DMS153 treated with DMSO at 0.1 percent for 48 hours (cell line): ENCODE data around the gene GJA5.
"Not testable (repeated sequence)": the region's sequence is repeated elsewhere in the genome, so short reads cannot be mapped to it uniquely, and the experiment has no call there.

Experiments
- DNase-seq: peaks from one replicate; lab custom pipeline; 2025; ENCODE audit not compliant: unreplicated experiment; lab: John Stamatoyannopoulos, UW

The GJA5 gene

DNA sequence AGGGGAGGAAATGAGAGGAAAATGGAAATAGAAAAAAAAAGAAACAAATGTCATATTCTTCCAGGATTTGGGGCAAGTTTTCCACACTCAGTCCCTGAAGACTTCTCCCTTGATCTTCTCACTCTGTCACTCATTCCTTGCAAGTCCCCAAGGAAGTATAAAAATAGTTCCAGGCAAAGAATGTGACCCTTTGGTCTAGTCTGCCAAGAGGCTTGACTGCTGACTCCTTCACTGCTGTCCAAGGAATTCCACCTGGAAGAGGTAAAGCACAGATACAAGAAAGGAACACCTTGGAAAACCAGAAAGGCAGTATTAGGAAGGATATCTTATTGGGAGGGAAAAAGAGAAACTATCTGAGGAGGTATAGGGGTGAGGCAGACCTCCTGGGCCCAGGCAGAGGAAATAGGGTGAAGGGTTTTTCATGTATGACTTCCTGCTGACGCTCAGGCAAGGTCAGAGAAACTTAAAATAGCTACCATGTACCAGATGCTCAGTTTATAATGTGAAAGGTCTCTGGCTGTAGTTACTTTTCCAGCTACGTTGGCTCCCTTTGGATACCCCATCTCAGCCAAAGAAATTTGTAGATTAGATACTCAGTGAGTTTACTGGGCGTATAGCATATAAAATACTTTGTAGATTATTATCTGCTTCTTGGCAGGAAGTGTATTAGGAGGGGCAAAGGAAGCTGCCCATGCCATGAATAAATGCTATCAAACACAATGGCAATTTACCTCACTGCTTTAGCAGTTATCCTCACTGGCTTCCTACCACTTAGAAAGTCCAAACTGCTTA is 2.0 kb upstream of the GJA5 start:
- no peak for DNase-seq

DNA sequence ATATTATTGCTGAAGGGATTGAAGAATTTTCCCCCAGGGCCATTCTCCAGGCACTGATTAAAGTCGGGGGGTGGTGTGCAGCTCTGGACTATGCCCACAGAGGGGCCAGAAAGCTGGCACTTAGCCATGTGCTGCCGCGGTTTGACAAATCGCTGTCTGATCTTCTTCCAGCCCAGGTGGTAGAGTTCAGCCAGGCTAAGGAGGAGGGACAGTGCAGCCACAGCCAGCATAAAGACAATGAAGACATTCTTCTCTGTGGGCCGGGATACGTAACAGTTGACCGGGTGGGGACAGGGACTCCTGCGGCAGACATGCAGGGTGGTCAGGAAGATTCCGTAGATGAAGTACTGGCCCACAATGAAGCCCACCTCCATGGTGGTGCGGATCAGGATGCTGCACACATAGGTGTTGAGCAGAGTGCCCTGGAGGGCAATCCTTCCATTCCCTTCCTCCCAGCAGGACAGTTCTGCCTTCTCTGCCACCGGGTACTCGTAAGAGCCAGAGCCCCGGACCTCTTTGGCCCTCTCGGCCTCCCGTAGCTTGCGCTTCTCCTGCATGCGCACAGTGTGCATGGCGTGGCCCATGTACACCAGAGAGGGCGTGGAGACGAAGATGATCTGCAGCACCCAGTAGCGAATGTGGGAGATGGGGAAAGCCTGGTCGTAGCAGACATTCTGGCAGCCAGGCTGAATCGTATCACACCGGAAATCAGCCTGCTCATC is 1.9 kb downstream of the GJA5 start:
- no peak for DNase-seq

DNA sequence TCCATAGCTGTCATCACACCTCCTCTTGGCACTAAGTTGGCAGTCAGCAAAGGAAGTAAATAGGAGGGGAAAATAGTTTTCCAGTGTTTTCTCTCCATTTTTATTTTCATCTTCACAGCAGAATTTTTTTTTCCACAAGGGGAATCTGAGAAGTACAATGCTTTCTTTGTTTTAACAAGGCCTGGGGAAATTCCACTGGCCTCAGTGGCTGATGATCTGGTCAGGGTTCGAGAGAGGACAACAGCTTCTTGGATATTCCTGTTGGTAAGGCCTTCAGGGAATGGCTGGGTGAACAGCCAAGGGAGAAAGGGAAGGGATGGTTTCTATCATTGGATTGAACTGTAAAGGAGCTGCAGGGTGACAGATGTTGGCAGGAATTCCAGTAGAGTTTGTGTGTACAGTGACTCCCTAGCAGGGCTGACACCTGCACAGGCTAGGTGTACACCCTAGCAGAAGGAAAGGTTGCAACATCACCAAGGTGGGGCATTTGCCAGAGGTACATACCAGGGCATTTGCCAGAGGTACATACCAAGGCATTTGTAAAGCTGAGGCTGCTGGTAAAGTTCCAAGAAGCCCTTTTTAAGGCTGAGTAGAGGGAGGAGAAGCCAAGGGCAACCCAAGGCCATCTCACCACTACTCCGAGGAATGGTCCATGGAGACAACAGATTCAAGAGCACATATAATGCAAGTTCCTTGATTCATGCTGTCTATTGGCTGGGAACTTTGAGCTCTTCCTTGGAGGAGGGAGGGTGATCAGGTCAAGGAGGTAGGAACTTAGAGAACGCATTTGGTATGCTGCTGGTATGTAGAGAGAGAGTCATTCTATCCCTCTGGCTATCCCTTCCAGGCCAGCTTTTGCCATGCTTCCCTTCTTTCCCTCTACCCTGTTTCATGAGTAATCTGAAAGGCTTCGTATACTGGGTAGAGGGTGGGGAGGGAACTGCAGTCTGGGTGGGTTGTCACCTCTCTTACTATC is 3.1 kb downstream of the GJA5 start:
- no peak for DNase-seq

GRCh38 chr1:147756341-147756740 is 4.1 kb downstream of the GJA5 start:
- DNase-seq: no peak

DNA sequence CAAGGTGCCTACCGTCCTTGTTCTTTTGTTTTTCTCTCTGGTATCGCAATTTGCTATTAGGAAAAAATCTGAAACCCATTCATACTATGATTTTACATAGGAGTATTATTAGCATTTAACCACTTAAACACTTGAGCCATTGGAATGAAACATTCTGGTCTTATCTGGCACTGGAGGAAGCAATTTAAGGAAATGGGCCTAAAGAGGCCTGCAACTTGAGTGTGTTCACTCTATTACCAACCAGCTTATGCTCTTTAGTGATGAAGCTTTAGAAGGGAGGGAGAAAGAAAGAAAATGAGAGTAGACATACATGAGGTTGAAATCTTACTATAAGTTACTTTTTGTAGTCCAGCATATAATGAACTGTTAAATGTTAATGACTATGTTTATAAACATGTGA is 5.7 kb downstream of the GJA5 start:
- DNase-seq: no peak

GRCh38 chr1:147753081-147753480 is 7.3 kb downstream of the GJA5 start:
- DNase-seq: no peak

DNA sequence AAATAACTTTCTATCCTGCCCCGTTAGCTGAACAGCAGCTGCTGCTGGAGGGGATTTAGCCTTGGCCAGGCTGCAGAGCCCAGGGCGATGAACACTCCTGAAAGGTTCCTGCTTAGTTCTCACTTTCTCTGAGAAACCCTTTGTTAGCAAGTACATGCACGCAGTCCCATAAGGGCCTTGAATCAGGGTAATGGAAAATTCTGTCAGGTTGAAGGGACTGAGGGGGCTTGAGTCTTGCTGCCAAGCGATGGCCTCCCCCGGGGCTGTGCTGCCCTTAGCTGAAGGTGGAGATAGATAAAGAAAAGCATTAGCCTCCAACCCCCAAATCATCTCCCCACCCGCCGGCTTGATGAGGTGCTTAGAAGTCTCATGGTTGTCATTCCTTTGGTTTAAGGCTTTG is 7.9 kb downstream of the GJA5 start:
- no peak for DNase-seq

DNA sequence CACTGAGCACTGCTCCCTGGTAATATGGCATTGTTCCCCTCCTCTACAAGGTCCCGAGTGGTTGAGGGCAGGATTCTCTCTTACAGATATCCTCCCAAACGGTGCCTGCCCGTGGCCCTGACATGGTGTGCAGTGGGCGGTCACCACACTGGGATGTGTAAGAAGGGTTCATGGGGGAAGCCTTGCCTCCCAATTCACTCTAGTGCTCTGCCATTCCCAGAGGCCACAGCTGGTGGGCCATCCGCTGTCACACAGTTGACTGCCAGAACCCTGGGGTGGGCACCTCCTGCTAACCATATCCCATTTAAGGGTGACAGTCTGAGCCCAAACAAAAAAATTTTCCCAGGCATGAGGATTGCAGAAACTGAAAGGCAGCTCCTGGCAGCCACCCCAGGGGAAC is 9.1 kb downstream of the GJA5 start:
- no peak for DNase-seq

DNA sequence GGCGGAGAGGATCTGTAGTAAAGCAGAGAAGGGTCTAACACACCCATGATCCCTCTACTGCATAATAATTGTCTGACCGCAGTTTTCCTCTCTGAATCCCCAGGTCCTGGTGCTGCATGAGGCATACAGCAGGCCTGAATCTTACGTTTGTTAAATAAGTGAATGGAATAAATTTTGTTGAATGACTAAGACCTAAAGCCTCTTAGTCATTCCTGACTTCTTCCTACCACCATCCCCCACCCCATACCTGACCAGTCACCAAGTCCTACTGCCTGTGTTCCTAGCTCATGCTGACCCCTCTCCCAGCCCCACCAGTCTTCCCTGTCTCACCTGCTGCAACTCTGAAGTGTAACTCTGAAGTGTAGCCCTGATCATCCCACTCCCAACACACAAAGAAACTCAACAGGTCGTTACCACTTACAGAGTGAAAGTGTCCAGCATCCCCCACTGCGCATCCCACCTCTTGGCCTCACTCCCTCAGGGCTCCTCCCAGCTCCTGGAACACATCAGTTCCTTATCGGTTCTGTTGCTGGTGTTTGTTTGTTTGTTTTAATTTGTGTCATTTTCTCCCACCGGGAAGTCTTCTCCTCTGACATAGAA is 9.7 kb downstream of the GJA5 start:
- no peak for DNase-seq

DNA sequence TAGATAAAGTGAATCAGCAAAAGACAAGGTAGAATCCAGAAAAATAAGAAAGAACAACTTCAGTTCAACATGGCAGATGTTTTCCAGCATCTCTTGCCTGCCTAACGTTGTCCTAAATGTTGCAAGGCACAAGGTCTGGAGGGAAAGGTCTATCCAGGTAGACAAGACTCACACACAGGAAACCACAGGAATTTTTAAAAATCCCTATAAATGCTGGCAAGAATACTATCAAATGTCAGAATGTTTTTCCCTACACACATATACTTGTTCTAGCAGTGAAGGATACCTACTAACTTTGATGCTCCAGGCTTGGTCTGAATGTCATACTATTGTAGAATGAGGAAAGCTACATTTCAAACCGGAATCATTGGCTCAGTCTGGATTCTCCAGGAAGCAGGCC is 10.6 kb downstream of the GJA5 start:
- no peak for DNase-seq

DNA sequence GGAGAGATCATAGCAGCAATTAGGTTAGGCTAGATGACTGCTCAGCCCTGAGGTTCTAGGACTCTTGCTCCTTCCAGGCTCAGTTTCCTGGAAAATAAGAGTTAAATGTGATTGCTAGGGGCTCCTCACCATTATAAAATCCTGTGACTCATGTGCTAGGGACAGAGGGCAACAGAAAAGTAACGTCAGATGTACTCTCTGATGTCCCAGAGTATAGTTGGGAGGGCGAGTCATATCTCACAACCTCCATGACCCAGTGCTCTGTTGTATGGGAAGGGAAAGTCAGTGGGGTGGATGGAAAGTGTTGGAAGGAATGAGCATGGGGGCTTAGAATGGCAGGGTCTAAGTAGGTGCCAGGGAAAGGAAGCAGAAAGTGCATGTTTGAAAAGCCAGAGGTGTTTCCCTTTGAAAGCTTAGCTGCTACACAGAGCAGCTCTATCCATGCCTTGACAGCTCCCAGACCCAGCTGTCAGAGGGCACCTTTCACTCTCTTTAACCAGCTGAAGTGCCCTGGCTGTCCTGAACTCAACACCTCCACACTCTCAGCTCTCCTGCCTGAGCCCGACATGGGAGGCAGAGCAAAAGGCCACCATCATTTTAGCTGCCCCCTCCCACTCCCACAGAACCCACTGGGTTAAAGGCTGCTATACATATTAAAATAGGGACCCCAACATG is 11.6 kb downstream of the GJA5 start:
- DNase-seq: no peak

DNA sequence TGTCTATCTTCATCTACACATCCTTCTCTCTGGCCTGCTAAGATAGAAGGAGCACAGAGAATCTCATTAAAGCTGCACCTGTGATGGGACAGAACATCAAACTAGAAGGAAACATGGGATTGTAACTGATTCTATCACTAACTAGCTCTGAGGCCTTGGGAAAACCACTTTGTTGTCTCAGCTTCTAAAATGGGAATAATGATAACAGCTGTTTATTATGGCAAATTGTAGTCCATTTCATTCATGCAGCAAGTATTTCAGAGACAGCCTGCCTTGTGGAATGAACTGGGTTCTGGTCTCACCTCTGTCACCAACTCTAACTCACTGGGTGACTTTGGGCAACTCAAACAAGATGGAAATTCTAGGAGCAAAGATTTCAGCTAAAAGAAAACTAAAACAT is 12.4 kb downstream of the GJA5 start:
- no peak for DNase-seq

DNA sequence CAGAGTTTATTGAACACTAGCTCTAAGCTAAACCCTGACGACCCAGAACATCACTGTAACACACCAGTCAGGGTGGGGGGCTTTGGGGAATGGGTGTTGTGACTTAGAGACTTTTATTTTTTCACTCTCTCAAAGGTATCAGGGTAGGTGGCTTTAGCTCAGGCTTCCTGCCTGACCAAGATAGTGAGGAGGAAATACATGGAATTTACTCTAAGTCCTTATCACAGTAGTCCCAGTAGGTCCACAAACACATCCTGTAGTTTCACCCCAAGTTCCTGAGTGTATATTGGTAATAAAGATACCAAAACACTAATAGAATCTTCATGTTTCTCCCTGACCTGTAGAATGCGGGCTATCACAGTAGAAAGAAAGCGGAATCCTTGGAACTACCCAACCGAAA is 15.1 kb downstream of the GJA5 start:
- no peak for DNase-seq

- DNase-seq: no peak
These were observed 19.3 kb downstream of the GJA5 start for GRCh38 chr1:147741065-147741464.

DNA sequence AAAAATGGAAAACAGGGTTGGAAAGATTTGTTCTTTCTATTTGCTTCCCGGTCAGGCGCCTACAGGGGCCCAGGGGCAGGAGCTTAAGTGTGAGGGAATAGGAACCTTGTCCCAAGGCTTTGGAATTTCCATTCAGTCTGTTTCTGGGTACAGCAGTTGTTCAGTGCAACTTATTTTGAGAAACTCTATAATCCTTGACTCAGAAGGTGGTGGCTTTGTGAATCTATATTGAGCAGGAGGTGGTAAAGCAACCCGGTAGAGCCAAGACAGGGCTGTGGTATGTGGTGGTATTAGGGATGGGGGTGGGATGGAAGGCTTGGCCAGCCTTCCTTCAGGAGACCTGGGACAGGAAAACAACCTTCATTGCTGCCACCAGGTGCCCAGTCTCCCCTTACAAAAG is 20.0 kb downstream of the GJA5 start:
- no peak for DNase-seq

- DNase-seq: no peak
These were observed 21.5 kb downstream of the GJA5 start for GRCh38 chr1:147738739-147739476.

GRCh38 chr1:147738129-147738528 is 22.3 kb downstream of the GJA5 start:
- no peak for DNase-seq

- DNase-seq: no peak
These were observed 23.5 kb downstream of the GJA5 start for GRCh38 chr1:147736883-147737282.

- DNase-seq: no peak
These were observed 25.0 kb downstream of the GJA5 start for GRCh38 chr1:147735423-147735822.

DNA sequence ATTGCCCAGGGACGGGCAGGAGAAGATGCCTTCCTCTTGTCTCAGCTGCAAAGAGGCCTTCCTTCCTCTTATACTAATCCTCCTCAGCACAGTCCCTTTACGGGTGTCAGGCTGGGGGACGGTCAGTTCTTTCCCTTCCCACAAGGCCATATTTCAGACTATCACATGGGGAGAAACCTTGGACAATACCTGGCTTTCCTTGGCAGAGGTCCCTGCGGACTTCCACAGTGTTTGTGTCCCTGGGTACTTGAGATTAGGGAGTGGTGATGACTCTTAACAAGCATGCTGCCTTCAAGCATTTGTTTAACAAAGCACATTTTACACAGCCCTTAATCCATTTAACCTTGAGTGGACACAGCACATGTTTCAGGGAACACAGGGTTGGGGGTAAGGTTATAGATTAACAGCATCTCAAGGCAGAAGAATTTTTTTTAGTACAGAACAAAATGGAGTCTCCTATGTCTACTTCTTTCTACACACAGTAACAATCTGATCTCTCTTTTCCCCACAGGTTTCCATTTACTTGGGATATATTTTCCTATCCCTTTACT is 26.0 kb downstream of the GJA5 start:
- DNase-seq: not testable (repeated sequence)
